Glutamatergic neuron (in vitro differentiated cells): ENCODE data around the gene PABPC1L. TPM values are rescaled to one million over a fixed set of nuclear protein-coding genes. Genes with fewer than 3 reads are reported as not detected.

Experiments used
- DNase-seq: peaks from one replicate; pipeline ENCODE4 v3.0.0; 2022
- H3K27ac Mint-ChIP-seq: one replicate; pipeline ENCODE4 v1.8.0; 2020; ENCODE audit warnings: mild to moderate bottlenecking, mixed read lengths, inconsistent platforms; ENCODE audit not compliant: unreplicated experiment
- H3K27me3 Mint-ChIP-seq: one replicate; pipeline ENCODE4 v1.8.0; 2020; ENCODE audit warnings: mild to moderate bottlenecking, moderate library complexity, mixed read lengths, inconsistent platforms; ENCODE audit not compliant: unreplicated experiment
- H3K36me3 Mint-ChIP-seq: one replicate; pipeline ENCODE4 v1.8.0; 2020; ENCODE audit warnings: mild to moderate bottlenecking, mixed read lengths, inconsistent platforms; ENCODE audit not compliant: unreplicated experiment
- H3K4me1 Mint-ChIP-seq: one replicate; pipeline ENCODE4 v1.8.0; 2020; ENCODE audit warnings: mild to moderate bottlenecking, low read depth, mixed read lengths, inconsistent platforms; ENCODE audit not compliant: unreplicated experiment
- H3K4me3 Mint-ChIP-seq: one replicate; pipeline ENCODE4 v1.8.0; 2020; ENCODE audit warnings: mild to moderate bottlenecking, mixed read lengths, inconsistent platforms; ENCODE audit not compliant: unreplicated experiment
- H3K9me3 Mint-ChIP-seq: one replicate; pipeline ENCODE4 v1.8.0; 2020; ENCODE audit warnings: mild to moderate bottlenecking, moderate library complexity, mixed read lengths, inconsistent platforms; ENCODE audit not compliant: unreplicated experiment
- CTCF ChIP-seq: fragments of 200-600 bp; sonication (generic); IDR thresholded peaks from one replicate; pipeline ENCODE4 v1.5.0; 2021; ENCODE audit not compliant: partially characterized antibody, unreplicated experiment
- total RNA-seq: library from RNA; stranded (reverse); fragmentation: NEBNext Ultra II Directional; extraction: Animal tissue kit (Norgen Biotek cat#: 25700); gene quantifications from one replicate; pipeline ENCODE4 v1.2.1, GENCODE V29; 2021; ENCODE audit not compliant: unreplicated experiment

PABPC1L gene
- total RNA-seq, 1 donor from 2014 or later, result 27.7 TPM

- H3K4me3 Mint-ChIP-seq, result peak within 1 kb of the TSS; percentile 98
- H3K9me3 Mint-ChIP-seq, result peaks cover 7% of the 10 kb centered on the region
- H3K4me1 Mint-ChIP-seq, result peaks cover 18% of the 10 kb centered on the region
- no peaks in the 10 kb centered on the region for H3K36me3 Mint-ChIP-seq
- H3K27me3 Mint-ChIP-seq, result peaks cover 6% of the 10 kb centered on the region
- DNase-seq, result peak; percentile 100
- H3K27ac Mint-ChIP-seq, result peak within 1 kb of the TSS; percentile 93
- TF ChIP-seq CTCF, result peak; percentile 41
Measured at GRCh38 chr20:44885392-44886265, 24.2 kb upstream of the PABPC1L start, which contains the start of gene YWHAB. YWHAB (plus strand) TSS chr20:44885705; CDS start chr20:44901534, 15,829 bp downstream.

- DNase-seq, result no peak
- no peaks in the 10 kb centered on the region for H3K36me3 Mint-ChIP-seq
- H3K9me3 Mint-ChIP-seq, result peaks cover 7% of the 10 kb centered on the region
- peak overlapping the region; percentile 98 for H3K4me3 Mint-ChIP-seq
- H3K27ac Mint-ChIP-seq, result peak overlapping the region; percentile 93
- TF ChIP-seq CTCF, result peak; percentile 4
- H3K4me1 Mint-ChIP-seq, result peaks cover 18% of the 10 kb centered on the region
- peaks cover 6% of the 10 kb centered on the region for H3K27me3 Mint-ChIP-seq
Measured at GRCh38 chr20:44886266-44886651, 23.6 kb upstream of the PABPC1L start.

- H3K27me3 Mint-ChIP-seq, result peaks cover 6% of the 10 kb centered on the region
- H3K4me1 Mint-ChIP-seq, result peaks cover 18% of the 10 kb centered on the region
- no peaks in the 10 kb centered on the region for H3K36me3 Mint-ChIP-seq
- no peak for TF ChIP-seq CTCF
- H3K27ac Mint-ChIP-seq, result peak overlapping the region; percentile 93
- peaks cover 5% of the 10 kb centered on the region for H3K9me3 Mint-ChIP-seq
- no peak for DNase-seq
- peak overlapping the region; percentile 98 for H3K4me3 Mint-ChIP-seq
Measured at GRCh38 chr20:44886828-44887227, 23.0 kb upstream of the PABPC1L start.

GRCh38 chr20:44887466-44887865 is 22.4 kb upstream of the PABPC1L start:
- no peak overlapping the region for H3K27ac Mint-ChIP-seq
- no peaks in the 10 kb centered on the region for H3K36me3 Mint-ChIP-seq
- H3K9me3 Mint-ChIP-seq, result peaks cover 5% of the 10 kb centered on the region

More at GRCh38 chr20:44887466-44887865, 22.4 kb upstream of the PABPC1L start:
- no peak for DNase-seq
- Mint-ChIP-seq H3K4me3 (peak overlapping the region; percentile 98), H3K27me3 (peaks cover 6% of the 10 kb centered on the region), H3K4me1 (peaks cover 18% of the 10 kb centered on the region)
- no peak for TF ChIP-seq CTCF
